ENCODE data around the gene CACNA1C.

Gene CACNA1C

GRCh38 chr12:2463719-2464118 is 410.9 kb downstream of the CACNA1C start:
- H3K27ac ChIP-seq: no peak overlapping the region
- TF ChIP-seq CTCF (conservative IDR thresholded peaks at IDR 0.05): no peak

- TF ChIP-seq CTCF (conservative IDR thresholded peaks at IDR 0.05): no peak
- no peak overlapping the region for H3K27ac ChIP-seq
Observed at GRCh38 chr12:2465681-2466080, 412.9 kb downstream of the CACNA1C start.

DNA sequence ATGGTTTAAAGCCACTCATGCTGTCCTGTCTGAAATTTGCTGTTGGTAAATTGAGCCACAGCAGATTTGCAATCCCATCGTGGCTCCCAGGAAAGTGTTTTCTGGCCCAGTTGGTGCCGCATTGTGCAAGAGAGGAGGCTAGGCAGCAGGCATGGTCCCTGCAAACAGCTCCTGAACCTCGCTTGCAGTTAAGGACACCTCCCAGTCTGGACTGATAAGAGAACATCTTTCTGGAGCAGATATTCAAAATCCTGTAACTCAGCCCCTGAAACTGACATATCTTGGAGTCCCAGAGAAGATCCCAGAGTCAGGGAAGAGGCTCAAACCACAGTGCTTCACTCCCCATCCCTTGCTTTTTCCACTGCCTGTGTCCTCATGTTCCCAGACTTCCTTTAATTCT is 413.4 kb downstream of the CACNA1C start:
- no peak overlapping the region for H3K27ac ChIP-seq
- no peak for TF ChIP-seq CTCF (conservative IDR thresholded peaks at IDR 0.05)

DNA sequence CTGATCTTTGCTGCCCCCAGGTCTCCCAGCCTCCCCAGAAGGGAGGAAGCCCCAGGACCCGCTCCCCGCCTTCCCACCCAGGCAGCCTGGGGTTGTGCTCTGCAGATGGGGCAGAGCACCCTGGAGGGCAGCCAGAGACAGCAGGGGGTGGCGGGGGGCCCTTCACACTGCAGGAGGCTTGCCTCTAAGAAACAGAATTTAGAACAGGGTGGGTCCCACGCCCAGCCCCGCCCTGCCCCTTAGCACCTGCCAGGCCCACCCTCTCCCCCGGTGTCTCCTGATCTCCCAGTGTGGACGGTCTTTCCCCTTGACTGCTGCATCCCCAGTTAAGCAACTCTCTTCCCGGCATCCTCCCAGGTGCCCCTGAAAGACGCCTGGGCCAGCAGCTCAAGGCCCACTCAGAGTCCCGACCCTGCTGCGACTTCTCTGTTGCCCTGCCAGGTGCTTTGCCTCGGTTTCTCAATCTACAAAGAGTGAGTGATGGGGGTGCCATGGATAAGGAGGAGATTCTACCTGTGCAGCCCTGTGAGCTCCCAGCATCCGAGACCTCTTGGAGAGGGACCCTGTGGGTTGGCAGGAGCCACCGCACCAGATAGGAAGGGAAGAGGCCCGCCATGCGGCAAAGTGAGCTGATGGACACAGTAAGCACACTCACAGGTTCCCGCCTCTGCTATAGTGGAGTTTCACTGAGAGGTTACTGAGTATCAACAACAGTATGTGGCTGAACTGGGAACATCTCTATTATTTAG is 414.8 kb downstream of the CACNA1C start:
- TF ChIP-seq CTCF (conservative IDR thresholded peaks at IDR 0.05): no peak
- H3K27ac ChIP-seq: no peak overlapping the region

DNA sequence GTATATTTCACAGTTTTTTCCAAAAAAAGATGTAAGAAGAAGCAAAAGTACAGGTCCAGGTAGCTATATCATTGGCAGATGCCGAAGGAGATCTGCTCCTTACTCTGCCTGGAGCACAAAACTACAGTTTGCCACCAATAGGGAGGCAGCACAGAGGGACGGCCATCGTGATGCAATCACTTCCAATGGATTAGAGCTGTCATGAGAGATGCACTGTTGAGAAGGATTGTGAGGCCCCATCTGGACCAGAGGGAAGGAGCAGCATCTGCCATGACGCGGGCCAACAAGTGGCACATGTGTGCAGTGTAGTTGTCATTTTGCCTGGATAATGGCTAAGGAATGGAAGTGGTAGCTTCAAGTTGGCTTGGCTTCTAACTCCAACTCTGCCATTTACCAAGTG is 423.2 kb downstream of the CACNA1C start:
- TF ChIP-seq CTCF (conservative IDR thresholded peaks at IDR 0.05): no peak
- no peak overlapping the region for H3K27ac ChIP-seq

GRCh38 chr12:2477009-2477766 is 424.4 kb downstream of the CACNA1C start:
- H3K27ac ChIP-seq: no peak overlapping the region
- TF ChIP-seq CTCF (conservative IDR thresholded peaks at IDR 0.05): no peak

DNA sequence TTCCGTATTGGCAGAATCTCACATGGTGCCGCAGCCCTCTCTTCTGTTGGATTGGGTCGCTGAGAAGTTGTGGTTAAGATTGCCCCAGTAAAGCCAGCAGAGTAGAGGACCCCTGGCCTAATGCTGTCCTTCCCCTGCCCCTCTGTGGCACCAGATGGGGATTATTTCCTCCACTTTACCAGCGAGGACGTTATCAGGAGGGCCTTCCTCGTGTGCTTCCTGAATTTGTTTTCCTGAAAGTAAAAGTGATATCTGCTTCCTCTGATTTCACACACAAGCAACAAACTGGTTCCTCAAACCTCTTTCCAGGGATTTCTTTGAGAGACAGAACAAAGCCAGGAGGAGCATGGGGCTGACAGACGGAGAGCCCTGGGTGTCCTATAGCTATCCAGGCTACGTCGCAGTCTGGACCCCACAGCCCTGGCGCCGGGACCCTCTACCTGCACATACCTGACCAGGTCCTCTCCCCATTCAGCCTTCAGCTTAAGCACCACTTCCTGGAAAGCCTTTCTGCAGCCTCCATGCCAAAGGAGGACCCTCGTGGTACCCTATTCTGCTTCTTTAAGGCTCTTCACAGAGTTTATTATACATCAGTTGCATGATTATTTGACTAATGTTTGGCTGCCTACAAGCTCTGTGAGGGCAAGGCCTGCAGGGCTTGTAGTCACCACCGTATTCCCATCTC is 427.2 kb downstream of the CACNA1C start:
- H3K27ac ChIP-seq: no peak overlapping the region
- no peak for TF ChIP-seq CTCF (conservative IDR thresholded peaks at IDR 0.05)
